Endometrium (tissue), 2 donors: ENCODE measurements around the gene CD22.

Source experiments
- FAIRE-seq: peaks from 2 replicates; lab custom pipeline; 2012; peaks lifted over from hg19 to GRCh38; lab: Jason Lieb, UNC
- donor health status: control.
- donor health status: control.

Gene CD22

GRCh38 chr19:35314031-35314430, 15.0 kb upstream of the CD22 start:
- FAIRE-seq: no peak

- FAIRE-seq: no peak
Observed at GRCh38 chr19:35314858-35315470, 14.0 kb upstream of the CD22 start.

GRCh38 chr19:35315883-35316282, 13.1 kb upstream of the CD22 start:
- FAIRE-seq: no peak

GRCh38 chr19:35316560-35316959, 12.4 kb upstream of the CD22 start:
- FAIRE-seq: no peak

- no peak for FAIRE-seq
Observed at GRCh38 chr19:35317464-35318043, 11.4 kb upstream of the CD22 start.

- FAIRE-seq: no peak
Observed at GRCh38 chr19:35318679-35319448, 10.1 kb upstream of the CD22 start.

GRCh38 chr19:35320065-35320713, 8.8 kb upstream of the CD22 start:
- no peak for FAIRE-seq

- no peak for FAIRE-seq
Observed at GRCh38 chr19:35321291-35321690, 7.7 kb upstream of the CD22 start.

GRCh38 chr19:35322014-35322413, 7.0 kb upstream of the CD22 start:
- no peak for FAIRE-seq

- FAIRE-seq: no peak
Observed at GRCh38 chr19:35327642-35328041, 1.3 kb upstream of the CD22 start.

GRCh38 chr19:35329323-35329722, 336 bp downstream of the CD22 start:
- FAIRE-seq: no peak

- FAIRE-seq: no peak
Observed at GRCh38 chr19:35330475-35330874, 1.5 kb downstream of the CD22 start.

- no peak for FAIRE-seq
Observed at GRCh38 chr19:35331551-35332214, 2.7 kb downstream of the CD22 start.

- FAIRE-seq: no peak
Observed at GRCh38 chr19:35332817-35333216, 3.8 kb downstream of the CD22 start.

- no peak for FAIRE-seq
Observed at GRCh38 chr19:35334144-35334753, 5.3 kb downstream of the CD22 start.

- no peak for FAIRE-seq
Observed at GRCh38 chr19:35336166-35336955, 7.4 kb downstream of the CD22 start.

- no peak for FAIRE-seq
Observed at GRCh38 chr19:35337097-35337983, 8.4 kb downstream of the CD22 start.

- no peak for FAIRE-seq
Observed at GRCh38 chr19:35337984-35338296, 9.0 kb downstream of the CD22 start.

- FAIRE-seq: no peak
Observed at GRCh38 chr19:35340431-35340830, 11.4 kb downstream of the CD22 start.

GRCh38 chr19:35341006-35341405, 12.0 kb downstream of the CD22 start:
- FAIRE-seq: no peak
